Measurements from ENCODE around the gene KATNA1.
"Not testable (repeated sequence)": the region's sequence is repeated elsewhere in the genome, so short reads cannot be mapped to it uniquely, and the experiment has no call there.

DNA sequence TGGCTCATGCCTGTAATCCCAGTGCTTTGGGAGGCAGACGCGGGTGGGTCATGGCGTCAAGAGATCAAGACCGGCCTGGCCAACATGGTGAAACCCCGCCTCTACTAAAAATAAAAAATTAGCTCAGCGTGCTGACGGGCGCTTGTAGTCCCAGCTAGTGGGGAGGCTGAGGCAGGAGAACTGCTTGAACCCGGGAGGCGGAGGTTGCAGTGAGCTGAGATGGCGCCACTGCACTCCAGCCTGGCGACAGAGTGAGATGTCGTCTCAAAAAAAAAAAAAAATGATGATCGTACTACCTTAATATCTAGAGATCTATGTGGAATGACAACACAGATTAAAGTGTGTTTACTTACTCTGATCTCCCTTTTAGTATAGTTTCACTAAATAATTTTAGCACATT, 33.3 kb upstream of the KATNA1 start:
- TF ChIP-seq, protein P1, sequence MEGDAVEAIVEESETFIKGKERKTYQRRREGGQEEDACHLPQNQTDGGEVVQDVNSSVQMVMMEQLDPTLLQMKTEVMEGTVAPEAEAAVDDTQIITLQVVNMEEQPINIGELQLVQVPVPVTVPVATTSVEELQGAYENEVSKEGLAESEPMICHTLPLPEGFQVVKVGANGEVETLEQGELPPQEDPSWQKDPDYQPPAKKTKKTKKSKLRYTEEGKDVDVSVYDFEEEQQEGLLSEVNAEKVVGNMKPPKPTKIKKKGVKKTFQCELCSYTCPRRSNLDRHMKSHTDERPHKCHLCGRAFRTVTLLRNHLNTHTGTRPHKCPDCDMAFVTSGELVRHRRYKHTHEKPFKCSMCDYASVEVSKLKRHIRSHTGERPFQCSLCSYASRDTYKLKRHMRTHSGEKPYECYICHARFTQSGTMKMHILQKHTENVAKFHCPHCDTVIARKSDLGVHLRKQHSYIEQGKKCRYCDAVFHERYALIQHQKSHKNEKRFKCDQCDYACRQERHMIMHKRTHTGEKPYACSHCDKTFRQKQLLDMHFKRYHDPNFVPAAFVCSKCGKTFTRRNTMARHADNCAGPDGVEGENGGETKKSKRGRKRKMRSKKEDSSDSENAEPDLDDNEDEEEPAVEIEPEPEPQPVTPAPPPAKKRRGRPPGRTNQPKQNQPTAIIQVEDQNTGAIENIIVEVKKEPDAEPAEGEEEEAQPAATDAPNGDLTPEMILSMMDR (IDR thresholded peaks at IDR 0.05; ENCODE audit: extremely low read depth in 1 of 2, insufficient read depth in 1 of 2, low read depth in 1 of 2, low read length in 2 of 2): not testable (repeated sequence)
- not testable (repeated sequence) for TF ChIP-seq POLR2A, MYC (IDR thresholded peaks at IDR 0.05; ENCODE audit: low read depth, low read length)

Measured in endothelial cell of umbilical vein (primary cell).